ENCODE data around the gene AFF3. TPM values are rescaled to one million over a fixed set of nuclear protein-coding genes. Genes with fewer than 3 reads are reported as not detected.

Gene AFF3
- total and polyA plus RNA-seq, 2 of the 4 experiments (the other 2 are of a cell fraction), result 12.9 to 14.3 TPM

- H2AFZ ChIP-seq (replicated peaks; ENCODE audit: low read length, poor library complexity), result no peak overlapping the region
These were observed 133.4 kb downstream of the AFF3 start for GRCh38 chr2:100008956-100009355.

More at GRCh38 chr2:100008956-100009355, 133.4 kb downstream of the AFF3 start:
- H2AK9ac ChIP-seq (replicated peaks; ENCODE audit: low read depth, low read length, poor library complexity), result no peak overlapping the region
- no CpG with 5 or more reads among the region's 2 CpGs for WGBS, 2 experiments (ENCODE audit: extremely low coverage in 2 of 2, insufficient read length in 1 of 2)
- H2BK15ac ChIP-seq (ENCODE audit: low read depth, low read length), result peak overlapping the region; percentile 16; the same call in 2 of the 3 replicates
- peak overlapping the region; percentile 37 to 67 for H4K8ac ChIP-seq (ENCODE audit: low read depth in 2 of 2, low read length in 2 of 2)
- peak overlapping the region; percentile 99 for H2BK120ac ChIP-seq (ENCODE audit: low read depth, low read length)
- peak overlapping the region; percentile 80 for H3K23ac ChIP-seq (ENCODE audit: low read depth, low read length)
- peaks cover 20% of the 10 kb centered on the region for H3K36me3 ChIP-seq (ENCODE audit: control insufficient read depth, insufficient read depth, low read length)
- H3K18ac ChIP-seq (ENCODE audit: low read depth, low read length), result peak overlapping the region; percentile 95; the same call in 1 of the 2 replicates
- peaks cover 18% of the 10 kb centered on the region for H3K9me1 ChIP-seq (ENCODE audit: insufficient read depth, low read length)
- H3K4ac ChIP-seq (ENCODE audit: low read depth, low read length), result peak overlapping the region; percentile 99; the same call in 1 of the 2 replicates
- H4K20me1 ChIP-seq (ENCODE audit: insufficient read depth, low read length), result no peaks in the 10 kb centered on the region
- intact Hi-C loops (cut with micrococcal nuclease), result no loop called here
- H4K5ac ChIP-seq (ENCODE audit: low read depth, low read length), result peak overlapping the region; percentile 82; the same call in 1 of the 2 replicates
- POLR2A ChIA-PET (ENCODE audit: unreplicated experiment), result no interaction called here
- peak overlapping the region; percentile 5; the same call in 1 of the 2 replicates for H3K4me2 ChIP-seq (ENCODE audit: low read depth, low read length)
- H3K27me3 ChIP-seq (ENCODE audit: control insufficient read depth, insufficient read depth, low read length), result no peaks in the 10 kb centered on the region
- BruUV-seq (replicated peaks), result no TSS peak
- DNase-seq, result peak; percentile 76
- peak overlapping the region; percentile 21 for H2AK5ac ChIP-seq (ENCODE audit: low read depth, low read length)
- H3K4me1 ChIP-seq (ENCODE audit: control insufficient read depth, insufficient read depth, low read length), result peaks cover 34% of the 10 kb centered on the region
- peak overlapping the region; percentile 97 for H2BK20ac ChIP-seq (ENCODE audit: low read depth, low read length)
- peaks cover 16 to 34% of the 10 kb centered on the region in 2 experiments; a peak in 3 of 4 replicates for H3K79me1 ChIP-seq (ENCODE audit: low read depth in 1 of 2, low read length in 2 of 2)
- H4K91ac ChIP-seq (ENCODE audit: insufficient read depth, low read depth, low read length), result peak overlapping the region; percentile 92
- peak overlapping the region; percentile 64 for H3K56ac ChIP-seq (ENCODE audit: extremely low read depth, insufficient read depth, low read length)
- in situ Hi-C loops (cut with MboI; ENCODE audit: low sequenced_read_pairs), result no loop called here
- dilution Hi-C loops (cut with HindIII; ENCODE audit: low sequenced_read_pairs, unreplicated experiment), result no loop called here
- CTCF ChIA-PET, result no interaction called here
- H3K9ac ChIP-seq (ENCODE audit: low read depth, low read length), result peak overlapping the region; percentile 41; the same call in 1 of the 2 replicates
- TF ChIP-seq MAZ (IDR thresholded peaks at IDR 0.05; ENCODE audit: borderline replicate concordance, low read depth, low read length), result no peak
- no peak for TF ChIP-seq NFE2L2 (IDR thresholded peaks at IDR 0.05; ENCODE audit: low read depth, low read length)
- no peak for TF ChIP-seq POLR2A (IDR thresholded peaks at IDR 0.05; ENCODE audit: low read depth, low read length)
- TF ChIP-seq RFX5 (IDR thresholded peaks at IDR 0.05; ENCODE audit: low read depth, low read length), result no peak
- TF ChIP-seq BHLHE40 (IDR thresholded peaks at IDR 0.05; ENCODE audit: low read depth, low read length), result no peak
- no peak for TF ChIP-seq ELK1 (IDR thresholded peaks at IDR 0.05; ENCODE audit: borderline replicate concordance, low read depth, low read length)
- peak overlapping the region; percentile 96 for H3K14ac ChIP-seq (replicated peaks; ENCODE audit: low read depth, low read length)
- H3K27ac ChIP-seq (ENCODE audit: insufficient read depth, low read length), result peak overlapping the region; percentile 99; the same call in 1 of the 2 replicates
- H2BK5ac ChIP-seq (ENCODE audit: low read depth, low read length, poor library complexity, severe bottlenecking), result peak overlapping the region; percentile 85
- H3K4me3 ChIP-seq (ENCODE audit: insufficient read depth, low read depth, low read length), result no peak overlapping the region
- no peaks in the 10 kb centered on the region for H3K9me3 ChIP-seq (ENCODE audit: control insufficient read depth, insufficient read depth, low read length)
- ATAC-seq (ENCODE audit: low read depth), result peak; percentile 40

All from IMR-90 (cell line).